ENCODE results near the gene HTR4.
"Not testable (repeated sequence)": the region's sequence is repeated elsewhere in the genome, so short reads cannot be mapped to it uniquely, and the experiment has no call there.

HTR4 gene

GRCh38 chr5:148599187-148599586 is 55.1 kb downstream of the HTR4 start:
- no peak for DNase-seq

GRCh38 chr5:148595697-148596096 is 58.6 kb downstream of the HTR4 start:
- no peak for DNase-seq

GRCh38 chr5:148586796-148587195 is 67.5 kb downstream of the HTR4 start:
- DNase-seq, result no peak

GRCh38 chr5:148585988-148586387 is 68.3 kb downstream of the HTR4 start:
- DNase-seq, result no peak

GRCh38 chr5:148584103-148584502 is 70.2 kb downstream of the HTR4 start:
- DNase-seq, result no peak

- DNase-seq, result no peak
Measured at GRCh38 chr5:148583421-148583965, 70.8 kb downstream of the HTR4 start.

- no peak for DNase-seq
Measured at GRCh38 chr5:148574167-148574566, 80.2 kb downstream of the HTR4 start.

- no peak for DNase-seq
Measured at GRCh38 chr5:148573374-148573773, 81.0 kb downstream of the HTR4 start.

GRCh38 chr5:148569948-148570347 is 84.4 kb downstream of the HTR4 start:
- no peak for DNase-seq

GRCh38 chr5:148565148-148565547 is 89.2 kb downstream of the HTR4 start:
- no peak for DNase-seq

- DNase-seq, result no peak
Measured at GRCh38 chr5:148563021-148563420, 91.3 kb downstream of the HTR4 start.

GRCh38 chr5:148561801-148562311 is 92.5 kb downstream of the HTR4 start:
- no peak for DNase-seq

GRCh38 chr5:148559461-148559860 is 94.9 kb downstream of the HTR4 start:
- no peak for DNase-seq

GRCh38 chr5:148558892-148559291 is 95.4 kb downstream of the HTR4 start:
- no peak for DNase-seq

GRCh38 chr5:148556835-148557234 is 97.5 kb downstream of the HTR4 start:
- no peak for DNase-seq

GRCh38 chr5:148554621-148555020 is 99.7 kb downstream of the HTR4 start:
- no peak for DNase-seq

- DNase-seq, result no peak
Measured at GRCh38 chr5:148543727-148544126, 110.6 kb downstream of the HTR4 start.

- no peak for DNase-seq
Measured at GRCh38 chr5:148542812-148543211, 111.5 kb downstream of the HTR4 start.

- no peak for DNase-seq
Measured at GRCh38 chr5:148541054-148541835, 113.1 kb downstream of the HTR4 start.

- DNase-seq, result no peak
Measured at GRCh38 chr5:148540647-148541046, 113.7 kb downstream of the HTR4 start.

GRCh38 chr5:148539851-148540250 is 114.5 kb downstream of the HTR4 start:
- no peak for DNase-seq

- no peak for DNase-seq
Measured at GRCh38 chr5:148535190-148535589, 119.1 kb downstream of the HTR4 start.

- no peak for DNase-seq
Measured at GRCh38 chr5:148532969-148533670, 121.2 kb downstream of the HTR4 start.

- DNase-seq, result not testable (repeated sequence)
Measured at GRCh38 chr5:148529450-148529849, 124.9 kb downstream of the HTR4 start.
